Ramos (cell line): ENCODE data around the gene TSNAXIP1.

Source experiments
- in situ Hi-C: fragments of 300-500 bp; cut with MboI; formaldehyde crosslinking; loops from one replicate; pipeline ENCODE4 v1.14.3; 2022; ENCODE audit warnings: low sequenced_read_pairs; ENCODE audit not compliant: unreplicated experiment

TSNAXIP1 gene

DNA sequence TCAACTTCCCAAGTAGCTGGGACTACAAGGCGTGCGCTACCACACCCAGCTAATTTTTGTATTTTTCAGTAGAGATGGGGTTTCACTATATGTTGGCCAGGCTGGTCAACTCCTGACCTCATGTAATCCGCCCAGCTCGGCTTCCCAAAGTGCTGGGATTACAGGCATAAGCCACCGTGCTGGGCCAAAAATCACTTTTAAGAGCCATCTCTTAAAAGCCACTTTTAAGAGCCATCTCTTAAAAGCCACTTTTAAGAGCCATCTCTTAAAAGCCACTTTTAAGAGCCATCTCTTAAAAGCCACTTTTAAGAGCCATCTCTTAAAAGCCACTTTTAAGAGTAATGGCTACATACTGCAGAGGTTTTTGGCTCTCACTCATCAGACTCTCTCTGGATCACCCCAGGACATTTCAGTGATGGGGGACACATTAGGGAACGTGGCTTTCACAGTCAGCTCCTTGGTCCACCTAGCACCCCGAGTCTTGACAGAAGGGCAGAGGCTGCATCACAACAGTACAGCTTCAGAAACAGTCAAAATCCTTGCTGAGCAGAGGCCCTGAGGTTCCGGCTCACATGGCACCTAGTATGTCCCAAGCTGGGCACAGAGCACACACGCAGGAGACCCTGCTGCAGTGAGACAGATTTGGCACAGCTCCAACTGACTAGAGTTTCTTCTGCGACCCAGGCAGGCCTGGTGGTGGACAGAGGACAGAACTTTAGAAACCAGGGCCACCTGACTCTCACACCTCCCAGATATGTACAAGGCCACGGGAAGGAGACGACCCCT, 23.9 kb upstream of the TSNAXIP1 start:
- in situ Hi-C loops: no loop called here

DNA sequence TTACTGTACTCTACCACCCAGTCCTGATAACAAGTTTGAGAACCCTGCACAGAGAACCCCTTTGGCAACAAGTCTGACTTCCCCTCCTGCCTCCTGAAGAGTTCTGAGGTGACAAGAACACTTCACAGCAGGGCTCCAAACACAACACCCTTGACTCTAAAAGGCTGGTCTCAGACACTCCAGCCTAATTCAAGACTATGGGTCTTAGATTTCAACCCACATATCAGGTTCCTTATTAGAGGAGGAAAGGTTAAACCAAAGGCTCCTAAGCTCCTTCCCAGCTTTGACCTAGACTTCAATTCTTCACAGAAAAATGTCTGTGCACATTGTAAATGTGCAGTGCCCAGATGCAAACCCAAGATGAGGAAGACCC, 23.4 kb upstream of the TSNAXIP1 start:
- in situ Hi-C loops: no loop called here

GRCh38 chr16:67786491-67786890, 20.2 kb upstream of the TSNAXIP1 start:
- in situ Hi-C loops: no loop called here

GRCh38 chr16:67790071-67790470, 16.6 kb upstream of the TSNAXIP1 start:
- in situ Hi-C loops: no loop called here

- in situ Hi-C loops: no loop called here
Observed at GRCh38 chr16:67796099-67796718, 10.5 kb upstream of the TSNAXIP1 start.

- in situ Hi-C loops: no loop called here
Observed at GRCh38 chr16:67800338-67800926, 6.3 kb upstream of the TSNAXIP1 start.

DNA sequence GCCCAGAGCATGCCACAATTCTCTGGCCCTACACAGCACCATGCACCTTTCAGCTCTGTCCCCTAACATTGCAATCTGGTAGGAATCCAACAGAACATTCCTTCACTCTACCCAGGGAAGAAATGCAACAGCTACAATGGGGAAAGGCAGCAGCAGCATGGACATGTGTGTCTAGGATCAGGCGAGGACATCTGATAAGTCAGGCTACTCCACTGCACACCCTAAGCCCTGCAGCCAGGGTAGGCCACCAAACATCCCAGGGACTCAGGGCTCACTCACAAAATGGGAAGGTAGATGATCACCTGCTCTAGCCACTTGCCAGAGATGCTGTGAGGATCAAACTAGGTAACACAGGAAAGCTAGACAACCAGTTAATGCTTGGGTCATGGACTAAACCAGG, 5.4 kb upstream of the TSNAXIP1 start:
- in situ Hi-C loops: no loop called here

GRCh38 chr16:67801883-67802282, 4.8 kb upstream of the TSNAXIP1 start:
- in situ Hi-C loops: no loop called here

GRCh38 chr16:67803894-67804293, 2.8 kb upstream of the TSNAXIP1 start:
- in situ Hi-C loops: no loop called here

GRCh38 chr16:67804853-67805542, 1.7 kb upstream of the TSNAXIP1 start:
- in situ Hi-C loops: no loop called here

GRCh38 chr16:67805718-67806427, 816 bp upstream of the TSNAXIP1 start:
- in situ Hi-C loops: no loop called here

GRCh38 chr16:67807148-67807682, 526 bp downstream of the TSNAXIP1 start:
- in situ Hi-C loops: no loop called here

DNA sequence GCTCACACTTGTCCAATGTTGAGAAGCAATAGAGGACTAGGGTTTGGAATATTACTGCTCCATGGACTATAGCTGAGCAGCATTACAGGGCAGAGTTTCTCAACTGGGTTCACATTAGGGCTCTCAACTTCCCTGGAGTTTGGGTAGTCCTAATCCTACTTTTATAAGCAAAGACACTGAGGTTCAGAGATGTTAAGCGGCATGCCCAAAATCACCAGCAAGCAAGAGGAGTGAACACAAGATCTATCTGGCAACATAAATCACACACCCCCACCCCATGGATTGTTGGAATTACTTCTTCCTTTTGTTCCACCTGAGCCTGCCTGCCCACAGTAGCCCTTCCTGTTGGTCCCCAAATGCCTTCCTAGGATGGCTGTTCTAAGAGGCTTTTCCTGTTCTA, 5.2 kb downstream of the TSNAXIP1 start:
- in situ Hi-C loops: no loop called here

DNA sequence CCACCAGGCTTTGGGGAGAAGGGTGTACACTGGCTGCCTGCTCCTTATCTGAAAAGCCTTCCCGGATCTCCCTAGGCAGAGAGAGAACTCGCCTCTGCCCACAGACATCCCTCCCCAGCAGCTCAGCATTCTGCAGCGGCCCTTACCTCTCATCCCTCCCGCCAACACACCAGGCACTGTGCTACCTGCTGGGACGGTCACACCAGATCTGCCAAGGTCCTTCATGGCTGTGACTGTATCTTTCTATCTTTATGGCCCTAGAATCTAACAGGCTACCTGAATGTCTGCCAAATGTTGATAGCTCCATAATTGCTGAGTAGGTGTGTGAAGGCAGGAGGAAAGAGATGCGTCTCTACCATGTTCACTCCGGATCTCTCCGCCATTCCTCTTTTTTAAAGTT, 7.9 kb downstream of the TSNAXIP1 start:
- in situ Hi-C loops: no loop called here

DNA sequence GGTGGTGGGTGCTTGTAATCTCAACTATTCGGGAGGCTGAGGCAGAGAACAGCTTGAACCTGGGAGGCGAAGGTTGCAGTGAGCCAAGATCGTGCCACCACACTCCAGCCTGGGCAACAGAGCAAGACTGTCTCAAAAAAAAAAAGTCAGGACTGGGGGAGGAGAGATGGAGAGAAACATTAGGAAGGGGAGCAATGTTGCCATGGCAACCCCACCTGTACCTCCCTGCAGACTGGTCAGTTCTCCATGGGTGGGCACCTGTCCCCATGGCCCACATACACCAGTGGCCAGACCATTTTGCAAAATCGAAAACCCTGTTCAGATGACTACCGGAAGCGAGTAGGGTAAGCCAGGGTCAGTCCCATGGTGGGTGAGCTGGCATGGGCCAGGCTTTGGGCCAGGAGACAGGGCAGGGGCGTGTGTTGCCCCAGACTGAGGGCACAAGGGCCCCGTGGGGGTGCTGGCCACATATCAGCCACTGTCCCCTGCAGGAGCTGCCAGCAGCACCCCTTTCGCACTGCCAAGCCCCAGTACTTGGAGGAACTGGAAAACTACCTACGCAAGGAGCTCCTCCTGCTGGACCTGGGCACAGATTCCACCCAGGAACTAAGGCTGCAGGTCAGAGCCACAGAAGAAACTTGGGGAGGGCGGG, 14.0 kb downstream of the TSNAXIP1 start:
- in situ Hi-C loops: no loop called here

DNA sequence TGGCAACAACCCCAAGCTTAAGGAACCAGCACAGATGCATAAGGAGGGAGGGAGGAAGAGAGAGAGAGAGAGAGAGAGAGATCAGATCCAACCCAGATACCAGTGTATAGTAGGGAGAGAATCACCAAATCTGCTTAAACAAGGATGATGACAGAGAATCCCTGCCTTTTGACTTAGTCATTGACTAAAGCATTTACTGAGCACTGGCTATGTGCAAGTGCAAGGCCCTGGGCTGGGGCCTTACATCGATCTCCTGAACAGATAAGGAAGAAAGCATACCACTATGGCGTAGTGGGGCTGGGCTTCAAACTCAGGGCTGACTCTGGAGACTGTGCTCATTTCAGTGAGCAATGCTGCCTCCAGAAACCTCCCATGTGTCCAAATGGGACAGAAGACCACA, 15.8 kb downstream of the TSNAXIP1 start:
- in situ Hi-C loops: no loop called here

DNA sequence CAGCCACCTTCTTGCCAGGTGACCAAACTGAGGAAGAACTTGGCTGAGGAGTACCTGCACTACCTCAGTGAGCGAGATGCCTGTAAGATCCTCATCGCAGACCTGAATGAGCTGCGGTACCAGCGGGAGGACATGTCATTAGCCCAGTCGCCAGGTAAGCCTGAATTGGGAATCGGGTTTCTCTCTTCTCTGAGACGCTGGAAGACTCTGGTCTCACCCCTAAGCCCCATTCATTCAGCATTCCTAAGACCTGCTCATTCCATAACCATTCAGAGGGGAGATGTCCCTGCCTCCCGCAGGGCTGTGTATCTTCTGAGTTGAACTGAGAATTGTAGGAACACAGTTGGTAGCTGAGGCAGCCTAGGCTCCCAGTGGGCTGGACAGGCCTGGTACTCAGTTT, 18.4 kb downstream of the TSNAXIP1 start:
- in situ Hi-C loops: no loop called here

DNA sequence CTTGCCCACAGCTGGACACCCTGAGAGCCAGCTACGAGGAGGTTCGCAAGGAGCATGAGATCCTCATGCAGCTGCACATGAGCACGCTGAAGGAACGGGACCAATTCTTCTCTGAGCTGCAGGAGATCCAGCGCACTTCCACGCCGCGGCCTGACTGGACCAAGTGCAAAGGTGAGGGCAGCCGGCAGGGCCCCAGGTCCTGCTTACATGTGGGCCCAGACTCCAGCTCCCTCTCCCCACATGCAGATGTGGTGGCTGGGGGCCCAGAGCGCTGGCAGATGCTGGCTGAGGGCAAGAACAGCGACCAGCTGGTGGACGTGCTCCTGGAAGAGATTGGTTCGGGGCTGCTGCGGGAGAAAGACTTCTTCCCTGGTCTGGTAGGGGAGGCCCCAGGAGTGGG, 19.2 kb downstream of the TSNAXIP1 start:
- in situ Hi-C loops: no loop called here

DNA sequence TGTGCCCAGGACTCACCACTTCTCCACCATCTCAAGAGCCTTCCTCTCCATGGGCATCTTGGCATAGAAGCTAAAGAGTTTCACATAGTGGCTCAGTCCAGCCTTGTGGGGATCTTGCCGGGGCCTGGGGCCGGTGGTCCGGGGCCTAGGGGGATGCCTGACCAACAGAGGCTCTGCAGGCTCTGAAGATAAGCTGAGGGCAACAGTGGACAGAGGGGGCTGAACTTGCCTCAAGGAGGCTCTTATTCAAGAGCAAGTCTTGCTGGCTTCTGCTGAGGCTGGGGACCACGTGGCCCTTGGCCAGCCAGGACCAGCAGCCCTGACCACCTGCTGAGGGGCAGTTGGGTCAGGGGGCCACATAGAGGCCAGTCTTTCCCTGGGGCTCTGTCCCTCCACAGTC, 22.0 kb downstream of the TSNAXIP1 start:
- in situ Hi-C loops: no loop called here

DNA sequence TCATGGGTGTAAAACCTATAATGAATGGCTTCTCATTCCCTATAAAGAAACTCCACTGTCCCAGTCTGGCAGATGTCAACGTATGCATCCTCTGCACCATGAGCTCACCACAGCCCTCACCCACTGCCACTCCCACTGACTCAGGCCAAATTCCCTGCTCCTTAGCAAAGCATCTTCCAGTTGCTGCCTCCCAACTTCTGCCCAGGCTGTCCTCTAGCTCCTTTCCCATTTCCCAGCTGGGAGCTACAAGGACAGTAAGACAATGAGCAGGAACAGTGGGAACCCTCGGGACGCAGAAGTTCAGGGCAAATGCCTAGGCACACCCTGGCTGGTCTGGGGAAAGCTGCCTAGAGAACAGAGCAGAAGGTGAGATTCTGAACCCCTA, 26.3 kb downstream of the TSNAXIP1 start:
- in situ Hi-C loops: no loop called here
